Transverse colon (tissue), 4 donors: ENCODE data around the gene MINDY4B.

ENCODE experiments used
- EP300 ChIP-seq: sonication (generic); formaldehyde crosslinking; IDR thresholded peaks from one replicate; pipeline ENCODE4 v1.6.1; 2017; ENCODE audit warnings: antibody characterized with exemption, low read depth
- POLR2A ChIP-seq: fragments of 450-650 bp; IDR thresholded peaks from one replicate; pipeline ENCODE4 v1.6.1; 2016; ENCODE audit warnings: antibody characterized with exemption, mild to moderate bottlenecking, moderate library complexity
- POLR2AphosphoS5 ChIP-seq, 3 donors: sonication (generic); formaldehyde crosslinking; IDR thresholded peaks; one replicate each; pipeline ENCODE4 v1.6.1; 2016; ENCODE audit warnings: antibody characterized with exemption in 3 of 3
- TF ChIP-seq, protein P1 (sequence below), 5 experiments: fragments of 200-600 bp in 3 of 5; fragments of 450-650 bp in 2 of 5; sonication (generic) in 3 of 5; IDR thresholded peaks; 1 replicate in 2 of 5; 2 replicates in 3 of 5; pipeline ENCODE4 v1.5.1; 2016 to 2017; ENCODE audit warnings: antibody characterized with exemption in 5 of 5, inconsistent platforms in 3 of 5, mild to moderate bottlenecking in 2 of 5, moderate library complexity in 1 of 5

GRCh38 chr3:150878290-150878689, 26.9 kb downstream of the MINDY4B start:
- TF ChIP-seq POLR2AphosphoS5 (IDR thresholded peaks at IDR 0.05), result no peak
- TF ChIP-seq, protein P1, sequence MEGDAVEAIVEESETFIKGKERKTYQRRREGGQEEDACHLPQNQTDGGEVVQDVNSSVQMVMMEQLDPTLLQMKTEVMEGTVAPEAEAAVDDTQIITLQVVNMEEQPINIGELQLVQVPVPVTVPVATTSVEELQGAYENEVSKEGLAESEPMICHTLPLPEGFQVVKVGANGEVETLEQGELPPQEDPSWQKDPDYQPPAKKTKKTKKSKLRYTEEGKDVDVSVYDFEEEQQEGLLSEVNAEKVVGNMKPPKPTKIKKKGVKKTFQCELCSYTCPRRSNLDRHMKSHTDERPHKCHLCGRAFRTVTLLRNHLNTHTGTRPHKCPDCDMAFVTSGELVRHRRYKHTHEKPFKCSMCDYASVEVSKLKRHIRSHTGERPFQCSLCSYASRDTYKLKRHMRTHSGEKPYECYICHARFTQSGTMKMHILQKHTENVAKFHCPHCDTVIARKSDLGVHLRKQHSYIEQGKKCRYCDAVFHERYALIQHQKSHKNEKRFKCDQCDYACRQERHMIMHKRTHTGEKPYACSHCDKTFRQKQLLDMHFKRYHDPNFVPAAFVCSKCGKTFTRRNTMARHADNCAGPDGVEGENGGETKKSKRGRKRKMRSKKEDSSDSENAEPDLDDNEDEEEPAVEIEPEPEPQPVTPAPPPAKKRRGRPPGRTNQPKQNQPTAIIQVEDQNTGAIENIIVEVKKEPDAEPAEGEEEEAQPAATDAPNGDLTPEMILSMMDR (IDR thresholded peaks at IDR 0.05), result no peak
- no peak for TF ChIP-seq POLR2A
- no peak for TF ChIP-seq EP300
